IMR-90 (cell line): ENCODE results near the gene KMT2B.

Experiments
- FOS ChIP-seq: fragments of 150-350 bp; IDR thresholded peaks from 2 replicates; pipeline ENCODE4 v1.6.1; 2016; ENCODE audit warnings: low read depth, low read length
- POLR2A ChIP-seq: IDR thresholded peaks from 2 replicates; pipeline ENCODE4 v1.6.1; 2012; ENCODE audit warnings: mild to moderate bottlenecking, low read depth, low read length
- RAD21 ChIP-seq: IDR thresholded peaks from 2 replicates; pipeline ENCODE4 v1.6.1; 2012; ENCODE audit warnings: low read length, improper control_type of control experiment
- RCOR1 ChIP-seq: IDR thresholded peaks from 2 replicates; pipeline ENCODE4 v1.6.1; 2012; ENCODE audit warnings: mild to moderate bottlenecking, low read length, improper control_type of control experiment; ENCODE audit not compliant: insufficient replicate concordance
- SMC3 ChIP-seq: fragments of 150-350 bp; IDR thresholded peaks from 2 replicates; pipeline ENCODE4 v1.6.1; 2016; ENCODE audit warnings: low read depth, mild to moderate bottlenecking, antibody characterized with exemption, low read length, moderate library complexity
- TF ChIP-seq, protein P1 (sequence below): conservative IDR thresholded peaks from 2 replicates; pipeline ENCODE4 v1.5.1; 2012; ENCODE audit warnings: mild to moderate bottlenecking, low read depth, low read length, improper control_type of control experiment

DNA sequence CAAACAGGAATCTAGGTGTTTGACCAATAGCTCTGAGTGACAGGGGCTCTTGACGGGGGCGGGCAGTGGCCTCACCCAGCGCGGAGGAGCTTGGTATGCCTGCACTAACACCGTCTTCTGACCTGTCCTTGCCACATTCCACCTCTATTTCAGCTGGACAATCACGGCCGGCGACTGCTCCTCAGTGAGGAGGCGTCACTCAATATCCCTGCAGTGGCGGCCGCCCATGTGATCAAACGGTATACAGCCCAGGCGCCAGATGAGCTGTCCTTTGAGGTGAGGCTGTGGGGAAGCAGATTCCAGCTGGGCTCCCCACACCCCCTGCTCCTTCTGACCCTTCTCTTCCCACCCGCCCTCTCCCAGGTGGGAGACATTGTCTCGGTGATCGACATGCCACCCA lies 62.3 kb downstream of the KMT2B start:
- TF ChIP-seq, protein P1, sequence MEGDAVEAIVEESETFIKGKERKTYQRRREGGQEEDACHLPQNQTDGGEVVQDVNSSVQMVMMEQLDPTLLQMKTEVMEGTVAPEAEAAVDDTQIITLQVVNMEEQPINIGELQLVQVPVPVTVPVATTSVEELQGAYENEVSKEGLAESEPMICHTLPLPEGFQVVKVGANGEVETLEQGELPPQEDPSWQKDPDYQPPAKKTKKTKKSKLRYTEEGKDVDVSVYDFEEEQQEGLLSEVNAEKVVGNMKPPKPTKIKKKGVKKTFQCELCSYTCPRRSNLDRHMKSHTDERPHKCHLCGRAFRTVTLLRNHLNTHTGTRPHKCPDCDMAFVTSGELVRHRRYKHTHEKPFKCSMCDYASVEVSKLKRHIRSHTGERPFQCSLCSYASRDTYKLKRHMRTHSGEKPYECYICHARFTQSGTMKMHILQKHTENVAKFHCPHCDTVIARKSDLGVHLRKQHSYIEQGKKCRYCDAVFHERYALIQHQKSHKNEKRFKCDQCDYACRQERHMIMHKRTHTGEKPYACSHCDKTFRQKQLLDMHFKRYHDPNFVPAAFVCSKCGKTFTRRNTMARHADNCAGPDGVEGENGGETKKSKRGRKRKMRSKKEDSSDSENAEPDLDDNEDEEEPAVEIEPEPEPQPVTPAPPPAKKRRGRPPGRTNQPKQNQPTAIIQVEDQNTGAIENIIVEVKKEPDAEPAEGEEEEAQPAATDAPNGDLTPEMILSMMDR = no peak
- TF ChIP-seq SMC3 (no peak), POLR2A (no peak), RAD21 (no peak), RCOR1 (no peak), FOS (no peak)
